Gastroesophageal sphincter (tissue), 3 donors: ENCODE data around the gene CENPT.

Experiments used
- EP300 ChIP-seq: sonication (generic); formaldehyde crosslinking; IDR thresholded peaks from one replicate; pipeline ENCODE4 v1.6.1; 2017; ENCODE audit warnings: antibody characterized with exemption, mild to moderate bottlenecking
- POLR2A ChIP-seq, 2 donors: fragments of 450-650 bp; IDR thresholded peaks; one replicate each; pipeline ENCODE4 v1.6.1; 2017; ENCODE audit warnings: antibody characterized with exemption in 2 of 2, mild to moderate bottlenecking in 2 of 2, moderate library complexity in 1 of 2
- POLR2AphosphoS5 ChIP-seq: sonication (generic); formaldehyde crosslinking; IDR thresholded peaks from one replicate; pipeline ENCODE4 v1.6.1; 2017; ENCODE audit warnings: antibody characterized with exemption
- TF ChIP-seq, protein P1 (sequence below), 4 experiments: fragments of 200-600 bp in 2 of 4; fragments of 450-650 bp in 2 of 4; sonication (generic) in 1 of 4; IDR thresholded peaks; one replicate each; pipeline ENCODE4 v1.5.1; 2017 to 2019; ENCODE audit warnings: antibody characterized with exemption in 4 of 4, mild to moderate bottlenecking in 2 of 4, moderate library complexity in 2 of 4

DNA sequence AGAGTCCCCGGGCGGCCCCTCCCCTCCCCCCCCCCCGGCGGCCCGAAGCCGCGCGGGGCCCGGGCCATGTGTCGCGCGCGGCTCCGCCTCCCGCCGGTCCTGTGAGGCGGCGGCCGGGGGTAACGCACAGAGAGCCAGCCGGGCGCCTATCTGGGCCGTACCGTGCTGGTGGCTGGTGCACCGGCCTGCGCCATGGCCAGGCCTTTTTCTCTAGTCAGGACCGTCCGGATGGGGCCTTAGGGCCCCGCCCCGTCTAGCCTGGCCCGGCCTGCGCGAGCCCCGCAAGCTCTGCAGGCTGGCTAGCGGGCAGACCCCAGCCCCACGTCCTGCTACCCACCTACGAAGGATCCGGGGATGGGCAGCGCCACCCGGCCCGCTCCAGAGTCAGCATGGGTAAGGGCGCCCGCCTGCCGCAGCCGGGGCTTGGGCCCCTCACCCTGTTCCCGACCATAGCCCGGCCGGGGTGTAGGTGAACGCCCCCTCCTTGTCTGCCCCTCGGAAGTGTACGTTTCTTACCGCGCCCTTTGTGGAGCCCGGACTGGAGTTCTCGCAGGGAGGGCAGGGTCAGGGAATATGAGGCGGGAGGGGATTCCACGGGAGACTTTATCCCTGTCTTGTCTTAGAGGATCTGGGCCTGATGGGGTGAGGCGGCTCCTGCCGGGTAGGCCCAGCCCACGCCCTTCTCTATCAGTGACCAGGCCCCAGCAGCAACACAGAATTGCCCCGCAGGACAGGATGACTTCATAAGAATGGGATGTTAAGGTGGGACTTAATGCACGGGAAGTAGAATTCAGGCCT lies at the start of gene CENPT:
- TF ChIP-seq, protein P1, sequence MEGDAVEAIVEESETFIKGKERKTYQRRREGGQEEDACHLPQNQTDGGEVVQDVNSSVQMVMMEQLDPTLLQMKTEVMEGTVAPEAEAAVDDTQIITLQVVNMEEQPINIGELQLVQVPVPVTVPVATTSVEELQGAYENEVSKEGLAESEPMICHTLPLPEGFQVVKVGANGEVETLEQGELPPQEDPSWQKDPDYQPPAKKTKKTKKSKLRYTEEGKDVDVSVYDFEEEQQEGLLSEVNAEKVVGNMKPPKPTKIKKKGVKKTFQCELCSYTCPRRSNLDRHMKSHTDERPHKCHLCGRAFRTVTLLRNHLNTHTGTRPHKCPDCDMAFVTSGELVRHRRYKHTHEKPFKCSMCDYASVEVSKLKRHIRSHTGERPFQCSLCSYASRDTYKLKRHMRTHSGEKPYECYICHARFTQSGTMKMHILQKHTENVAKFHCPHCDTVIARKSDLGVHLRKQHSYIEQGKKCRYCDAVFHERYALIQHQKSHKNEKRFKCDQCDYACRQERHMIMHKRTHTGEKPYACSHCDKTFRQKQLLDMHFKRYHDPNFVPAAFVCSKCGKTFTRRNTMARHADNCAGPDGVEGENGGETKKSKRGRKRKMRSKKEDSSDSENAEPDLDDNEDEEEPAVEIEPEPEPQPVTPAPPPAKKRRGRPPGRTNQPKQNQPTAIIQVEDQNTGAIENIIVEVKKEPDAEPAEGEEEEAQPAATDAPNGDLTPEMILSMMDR (IDR thresholded peaks at IDR 0.05), result peak in 2 of 4 experiments; percentile 11 to 14
- TF ChIP-seq POLR2A (IDR thresholded peaks at IDR 0.05) (peak in 1 of 2 donors; percentile 47), POLR2AphosphoS5 (no peak), EP300 (no peak)
